OCI-LY1 (cell line): ENCODE measurements around the gene SYNDIG1.

Experiments used
- CTCF ChIP-seq: fragments of 200-600 bp; sonication (generic), shearing (Covaris generic); IDR thresholded peaks from 2 replicates; pipeline ENCODE4 v1.5.1; 2017; ENCODE audit warnings: mild to moderate bottlenecking, antibody characterized with exemption, low read length, moderate library complexity, mixed read lengths
- EZH2 ChIP-seq: fragments of 200-600 bp; sonication (generic), shearing (Covaris generic); IDR thresholded peaks from 2 replicates; pipeline ENCODE4 v1.8.0; 2017; ENCODE audit warnings: borderline replicate concordance, mixed run types, mild to moderate bottlenecking, antibody characterized with exemption, low read length, moderate library complexity, mixed read lengths

- TF ChIP-seq EZH2 (no peak), CTCF (no peak)
Measured at GRCh38 chr20:24501764-24502556, 32.5 kb downstream of the SYNDIG1 start.
